ENCODE data around the gene IL20.

DNA sequence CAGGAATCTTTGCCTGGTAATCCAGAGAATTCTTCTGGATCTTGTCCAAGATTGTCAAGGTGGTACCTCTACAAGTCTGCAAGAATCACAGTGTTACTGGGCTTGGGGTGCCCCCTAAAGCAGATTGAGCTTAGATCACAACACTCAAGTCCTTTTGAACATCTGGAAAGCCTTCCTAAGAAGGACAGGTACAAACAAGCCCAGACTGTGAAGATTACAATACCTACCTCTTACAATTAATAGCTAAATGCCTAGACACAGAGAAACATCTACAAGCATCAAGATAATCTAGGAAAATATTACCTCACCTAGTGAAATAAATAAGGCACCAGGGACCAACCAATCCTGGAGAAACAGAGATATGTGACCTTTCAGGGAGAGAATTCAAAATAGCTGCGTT is 17.5 kb upstream of the IL20 start:
- TF ChIP-seq, protein P1, sequence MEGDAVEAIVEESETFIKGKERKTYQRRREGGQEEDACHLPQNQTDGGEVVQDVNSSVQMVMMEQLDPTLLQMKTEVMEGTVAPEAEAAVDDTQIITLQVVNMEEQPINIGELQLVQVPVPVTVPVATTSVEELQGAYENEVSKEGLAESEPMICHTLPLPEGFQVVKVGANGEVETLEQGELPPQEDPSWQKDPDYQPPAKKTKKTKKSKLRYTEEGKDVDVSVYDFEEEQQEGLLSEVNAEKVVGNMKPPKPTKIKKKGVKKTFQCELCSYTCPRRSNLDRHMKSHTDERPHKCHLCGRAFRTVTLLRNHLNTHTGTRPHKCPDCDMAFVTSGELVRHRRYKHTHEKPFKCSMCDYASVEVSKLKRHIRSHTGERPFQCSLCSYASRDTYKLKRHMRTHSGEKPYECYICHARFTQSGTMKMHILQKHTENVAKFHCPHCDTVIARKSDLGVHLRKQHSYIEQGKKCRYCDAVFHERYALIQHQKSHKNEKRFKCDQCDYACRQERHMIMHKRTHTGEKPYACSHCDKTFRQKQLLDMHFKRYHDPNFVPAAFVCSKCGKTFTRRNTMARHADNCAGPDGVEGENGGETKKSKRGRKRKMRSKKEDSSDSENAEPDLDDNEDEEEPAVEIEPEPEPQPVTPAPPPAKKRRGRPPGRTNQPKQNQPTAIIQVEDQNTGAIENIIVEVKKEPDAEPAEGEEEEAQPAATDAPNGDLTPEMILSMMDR (IDR thresholded peaks at IDR 0.05), result no peak
- no peak for TF ChIP-seq POLR2A (IDR thresholded peaks at IDR 0.05)
